Peyer's patch (tissue), 4 donors: Measurements from ENCODE around the gene FANCE.

Experiments used
- POLR2A ChIP-seq, 2 donors: fragments of 450-650 bp; IDR thresholded peaks; one replicate each; pipeline ENCODE4 v1.5.1; 2017; ENCODE audit warnings: antibody characterized with exemption in 2 of 2, mild to moderate bottlenecking in 2 of 2, moderate library complexity in 2 of 2
- TF ChIP-seq, protein P1 (sequence below), 6 experiments: fragments of 450-650 bp in 4 of 6; fragments of 200-600 bp in 2 of 6; sonication (generic) in 1 of 6; IDR thresholded peaks; one replicate each; pipeline ENCODE4 v1.5.1; 2017 to 2019; ENCODE audit warnings: antibody characterized with exemption in 6 of 6, mild to moderate bottlenecking in 3 of 6, moderate library complexity in 1 of 6

GRCh38 chr6:35468980-35469750, 17.0 kb downstream of the FANCE start:
- TF ChIP-seq, protein P1, sequence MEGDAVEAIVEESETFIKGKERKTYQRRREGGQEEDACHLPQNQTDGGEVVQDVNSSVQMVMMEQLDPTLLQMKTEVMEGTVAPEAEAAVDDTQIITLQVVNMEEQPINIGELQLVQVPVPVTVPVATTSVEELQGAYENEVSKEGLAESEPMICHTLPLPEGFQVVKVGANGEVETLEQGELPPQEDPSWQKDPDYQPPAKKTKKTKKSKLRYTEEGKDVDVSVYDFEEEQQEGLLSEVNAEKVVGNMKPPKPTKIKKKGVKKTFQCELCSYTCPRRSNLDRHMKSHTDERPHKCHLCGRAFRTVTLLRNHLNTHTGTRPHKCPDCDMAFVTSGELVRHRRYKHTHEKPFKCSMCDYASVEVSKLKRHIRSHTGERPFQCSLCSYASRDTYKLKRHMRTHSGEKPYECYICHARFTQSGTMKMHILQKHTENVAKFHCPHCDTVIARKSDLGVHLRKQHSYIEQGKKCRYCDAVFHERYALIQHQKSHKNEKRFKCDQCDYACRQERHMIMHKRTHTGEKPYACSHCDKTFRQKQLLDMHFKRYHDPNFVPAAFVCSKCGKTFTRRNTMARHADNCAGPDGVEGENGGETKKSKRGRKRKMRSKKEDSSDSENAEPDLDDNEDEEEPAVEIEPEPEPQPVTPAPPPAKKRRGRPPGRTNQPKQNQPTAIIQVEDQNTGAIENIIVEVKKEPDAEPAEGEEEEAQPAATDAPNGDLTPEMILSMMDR (IDR thresholded peaks at IDR 0.05) = no peak
- TF ChIP-seq POLR2A (IDR thresholded peaks at IDR 0.05) = no peak
